GM23338 (cell line): Measurements from ENCODE around the gene DIP2C. TPM values are rescaled to one million over a fixed set of nuclear protein-coding genes. Genes with fewer than 3 reads are reported as not detected.

ENCODE experiments used
- ATAC-seq: fragments of 200-7000 bp; cut with Tn5 transposase; 3 replicates; pipeline ENCODE4 v1.9.1; 2020
- DNase-seq: peaks from one replicate; pipeline ENCODE4 v3.0.0-alpha.2; 2015; ENCODE audit warnings: low spot score
- H2AFZ ChIP-seq: fragments of 200-600 bp; sonication (generic); 2 replicates; pipeline ENCODE4 v1.8.0; 2016; ENCODE audit warnings: antibody characterized with exemption, mild to moderate bottlenecking, moderate library complexity
- H3F3A ChIP-seq: fragments of 200-600 bp; sonication (generic); replicated peaks from 2 replicates; pipeline ENCODE4 v1.8.0; 2017; ENCODE audit warnings: antibody characterized with exemption, mixed run types, low read depth
- H3K27ac ChIP-seq: fragments of 200-600 bp; sonication (generic); 2 replicates; pipeline ENCODE4 v1.6.1; 2016; ENCODE audit warnings: low read depth
- H3K27me3 ChIP-seq: fragments of 200-600 bp; sonication (generic); 2 replicates; pipeline ENCODE4 v1.8.0; 2016; ENCODE audit warnings: mild to moderate bottlenecking, mixed run types, moderate library complexity; ENCODE audit not compliant: insufficient read depth
- H3K36me3 ChIP-seq: fragments of 200-600 bp; sonication (generic); 2 replicates; pipeline ENCODE4 v1.8.0; 2016; ENCODE audit warnings: mild to moderate bottlenecking; ENCODE audit not compliant: insufficient read depth
- H3K4me1 ChIP-seq: fragments of 200-600 bp; sonication (generic); 2 replicates; pipeline ENCODE4 v1.8.0; 2016; ENCODE audit warnings: mild to moderate bottlenecking, moderate library complexity; ENCODE audit not compliant: insufficient read depth
- H3K4me2 ChIP-seq: fragments of 200-600 bp; sonication (generic); 2 replicates; pipeline ENCODE4 v1.7.1; 2017; ENCODE audit warnings: mixed run types
- H3K4me3 ChIP-seq: fragments of 200-600 bp; sonication (generic); 2 replicates; pipeline ENCODE4 v1.6.1; 2016; ENCODE audit warnings: mixed run types
- H3K79me2 ChIP-seq: fragments of 200-600 bp; sonication (generic); replicated peaks from 2 replicates; pipeline ENCODE4 v1.8.0; 2017; ENCODE audit warnings: mild to moderate bottlenecking; ENCODE audit not compliant: insufficient read depth
- H3K9me2 ChIP-seq: fragments of 200-600 bp; sonication (generic); 2 replicates; pipeline ENCODE4 v1.8.0; 2017; ENCODE audit not compliant: insufficient read depth
- H4K20me1 ChIP-seq: fragments of 200-600 bp; sonication (generic); replicated peaks from 2 replicates; pipeline ENCODE4 v1.8.0; 2017; ENCODE audit warnings: mild to moderate bottlenecking; ENCODE audit not compliant: insufficient read depth
- H3K27ac Mint-ChIP-seq: 2 replicates; pipeline ENCODE4 v1.8.0; 2020; ENCODE audit warnings: inconsistent platforms, mild to moderate bottlenecking, moderate library complexity, mixed read lengths
- H3K27me3 Mint-ChIP-seq: 3 replicates; pipeline ENCODE4 v1.8.0; 2022; ENCODE audit warnings: low read depth, mild to moderate bottlenecking, moderate library complexity, mixed read lengths, inconsistent platforms; ENCODE audit not compliant: insufficient read depth, poor library complexity
- H3K36me3 Mint-ChIP-seq: 3 replicates; pipeline ENCODE4 v1.8.0; 2021; ENCODE audit warnings: low read depth, mild to moderate bottlenecking, inconsistent platforms, moderate library complexity, mixed read lengths
- H3K4me1 Mint-ChIP-seq: 3 replicates; pipeline ENCODE4 v1.8.0; 2020; ENCODE audit warnings: mild to moderate bottlenecking, inconsistent platforms, mixed read lengths
- H3K4me3 Mint-ChIP-seq: 3 replicates; pipeline ENCODE4 v1.8.0; 2021; ENCODE audit warnings: moderate library complexity, mild to moderate bottlenecking, inconsistent platforms, mixed read lengths
- H3K9me3 Mint-ChIP-seq: 3 replicates; pipeline ENCODE4 v1.8.0; 2020; ENCODE audit warnings: moderate library complexity, mild to moderate bottlenecking, inconsistent platforms, mixed read lengths
- CREB1 ChIP-seq: fragments of 250-450 bp; sonication (Bioruptor Pico); IDR thresholded peaks from 2 replicates; pipeline ENCODE4 v1.5.0; 2020; ENCODE audit warnings: low read depth, mild to moderate bottlenecking, moderate library complexity
- CTCF ChIP-seq, 2 experiments: fragments of 200-600 bp in 1 of 2; sonication (generic) in 1 of 2; conservative IDR thresholded peaks; 2 replicates each; pipeline versions ENCODE4 v1.5.1 to v1.6.1; 2016 to 2017; ENCODE audit warnings: antibody characterized with exemption in 2 of 2, low read depth in 2 of 2, mild to moderate bottlenecking in 2 of 2, moderate library complexity in 1 of 2
- EZH2 ChIP-seq: fragments of 200-600 bp; sonication (generic); IDR thresholded peaks from one replicate; pipeline ENCODE4 v1.8.0; 2017; ENCODE audit warnings: antibody characterized with exemption, mild to moderate bottlenecking, low read depth; ENCODE audit not compliant: unreplicated experiment
- EZH2phosphoT487 ChIP-seq: fragments of 200-600 bp; sonication (generic); IDR thresholded peaks from one replicate; pipeline ENCODE4 v1.8.1; 2018; ENCODE audit warnings: antibody characterized with exemption; ENCODE audit not compliant: unreplicated experiment
- JUNB ChIP-seq: IDR thresholded peaks from one replicate; pipeline ENCODE4 v1.6.1; 2016; ENCODE audit warnings: antibody characterized with exemption; ENCODE audit not compliant: unreplicated experiment
- NANOG ChIP-seq: IDR thresholded peaks from 2 replicates; pipeline ENCODE4 v1.6.1; 2016; ENCODE audit warnings: antibody characterized with exemption, borderline replicate concordance
- POLR2AphosphoS5 ChIP-seq: IDR thresholded peaks from 2 replicates; pipeline ENCODE4 v1.6.1; 2016; ENCODE audit warnings: antibody characterized with exemption, low read depth
- ZNF114 ChIP-seq: fragments of 250-450 bp; sonication (Bioruptor Pico); IDR thresholded peaks from 2 replicates; pipeline ENCODE4 v1.5.0; 2020; ENCODE audit warnings: mild to moderate bottlenecking, moderate library complexity
- ZNF462 ChIP-seq: fragments of 250-450 bp; sonication (Bioruptor Pico); IDR thresholded peaks from 2 replicates; pipeline ENCODE4 v1.5.0; 2020; ENCODE audit warnings: mild to moderate bottlenecking, moderate library complexity
- polyA plus RNA-seq: library from polyadenylated mRNA; unstranded; fragments of >200 nt; fragmentation: Nextera tagmentation; extraction: Ambion mirVana; gene quantifications from 2 replicates; pipeline ENCODE4 v1.2.1, GENCODE V29; 2016
- total RNA-seq: library from RNA; depleted of rRNA; stranded (reverse); fragments of >200 nt; shearing (Covaris generic); gene quantifications from 2 replicates; pipeline ENCODE4 v1.2.3, GENCODE V29; 2014

DIP2C gene
- total and polyA plus RNA-seq, 2 experiments from 2014 or later, result 5.1 to 7.7 TPM

- Histone ChIP-seq H4K20me1 (no peaks in the 10 kb centered on the region), H3K79me2 (no peaks in the 10 kb centered on the region), H3K4me1 (no peaks in the 10 kb centered on the region), H3K36me3 (no peaks in the 10 kb centered on the region), H3F3A (no peaks in the 10 kb centered on the region), H3K9me2 (no peaks in the 10 kb centered on the region), H3K27ac (no peak overlapping the region), H3K27me3 (no peaks in the 10 kb centered on the region), H2AFZ (no peak overlapping the region), H3K4me2 (no peak overlapping the region), H3K4me3 (no peak overlapping the region)
- H3K4me1 Mint-ChIP-seq, result no peaks in the 10 kb centered on the region; the same call in 1 of the 3 replicates
- ATAC-seq, result no peak
- DNase-seq, result no peak
- no peak for TF ChIP-seq CREB1 (CRISPR knock-in tag)
- TF ChIP-seq ZNF114 (CRISPR knock-in tag), result no peak
- TF ChIP-seq CTCF (conservative IDR thresholded peaks at IDR 0.05; ENCODE audit: low read depth in 2 of 2), result no peak
- no peak for TF ChIP-seq EZH2
- TF ChIP-seq EZH2phosphoT487, result no peak
- no peak for TF ChIP-seq ZNF462 (CRISPR knock-in tag)
- TF ChIP-seq POLR2AphosphoS5, result no peak
- TF ChIP-seq NANOG, result no peak
- TF ChIP-seq JUNB, result no peak
- H3K9me3 Mint-ChIP-seq, result no peaks in the 10 kb centered on the region
- no peaks in the 10 kb centered on the region for H3K27me3 Mint-ChIP-seq
- H3K36me3 Mint-ChIP-seq, result no peaks in the 10 kb centered on the region
- H3K4me3 Mint-ChIP-seq, result no peak overlapping the region
- H3K27ac Mint-ChIP-seq, result no peak overlapping the region
Measured at GRCh38 chr10:228366-228765, 461.1 kb downstream of the DIP2C start.
